Endothelial cell of umbilical vein (primary cell): Measurements from ENCODE around the gene PANX3. TPM values are rescaled to one million over a fixed set of nuclear protein-coding genes. Genes with fewer than 3 reads are reported as not detected.

Source experiments
- BruUV-seq: library from RNA; stranded (reverse); fragments of 400-500 nt; replicated peaks from 2 replicates; lab custom pipeline; 2021; lab: Mats Ljungman, UMichigan
- CTCF ChIA-PET: fragments of 300-600, 350-600 bp; sonication (Branson Sonifier 250); formaldehyde crosslinking; loops from one replicate; lab custom pipeline; 2021; ENCODE audit warnings: antibody characterized with exemption, inconsistent platforms; lab: Charles Lee
- POLR2A ChIA-PET: fragments of 300-600, 350-600 bp; sonication (Branson Sonifier 250); formaldehyde crosslinking; loops from one replicate; lab custom pipeline; 2021; ENCODE audit warnings: antibody characterized with exemption, inconsistent platforms; lab: Charles Lee
- DNase-seq: peaks from one replicate; pipeline ENCODE4 v3.0.0-alpha.2; 2011; ENCODE audit warnings: low read depth, low spot score
- FAIRE-seq: peaks from 2 replicates; lab custom pipeline; 2011; peaks lifted over from hg19 to GRCh38; lab: Jason Lieb, UNC
- H2AFZ ChIP-seq: 2 replicates; pipeline ENCODE4 v1.6.0; 2012; ENCODE audit warnings: low read depth, low read length, control low read depth, inconsistent platforms
- H3K27ac ChIP-seq: 2 replicates; pipeline ENCODE4 v1.5.1; 2011; ENCODE audit warnings: low read depth, mild to moderate bottlenecking, control low read depth, low read length, moderate library complexity; ENCODE audit not compliant: insufficient read depth
- H3K27me3 ChIP-seq, 2 experiments: 2 replicates each; pipeline versions ENCODE4 v1.6.0 to v1.6.1; 2011; ENCODE audit warnings: low read length in 2 of 2, mixed read lengths in 1 of 2; ENCODE audit not compliant: control insufficient read depth in 2 of 2, insufficient read depth in 2 of 2
- H3K36me3 ChIP-seq, 2 experiments: 2 replicates in 1 of 2; 3 replicates in 1 of 2; pipeline ENCODE4 v1.5.1; 2011; ENCODE audit warnings: low read length in 2 of 2, mild to moderate bottlenecking in 1 of 2, moderate library complexity in 1 of 2; ENCODE audit not compliant: control insufficient read depth in 2 of 2, insufficient read depth in 2 of 2; ENCODE audit errors: extremely low read depth in 1 of 2
- H3K4me1 ChIP-seq: 3 replicates; pipeline ENCODE4 v1.5.1; 2011; ENCODE audit warnings: mild to moderate bottlenecking, low read length; ENCODE audit not compliant: control insufficient read depth, insufficient read depth; ENCODE audit errors: extremely low read depth
- H3K4me2 ChIP-seq: 2 replicates; pipeline ENCODE4 v1.6.1; 2011; ENCODE audit warnings: low read length, control low read depth, mixed read lengths; ENCODE audit not compliant: insufficient read depth
- H3K4me3 ChIP-seq, 3 experiments: fragments of 200-600 bp in 1 of 3; sonication (generic), shearing (Covaris generic) in 1 of 3; replicated peaks in 1 of 3; 2 replicates each; pipeline ENCODE4 v1.5.1; 2011 to 2016; ENCODE audit warnings: control low read depth in 3 of 3, low read length in 3 of 3, mild to moderate bottlenecking in 2 of 3, inconsistent platforms in 1 of 3, low read depth in 1 of 3, moderate library complexity in 1 of 3; ENCODE audit not compliant: insufficient read depth in 1 of 3
- H3K79me2 ChIP-seq: 2 replicates; pipeline ENCODE4 v1.6.0; 2012; ENCODE audit warnings: low read length, inconsistent platforms; ENCODE audit not compliant: control insufficient read depth, insufficient read depth
- H3K9ac ChIP-seq: replicated peaks from 2 replicates; pipeline ENCODE3; 2011; ENCODE audit warnings: low read length, control low read depth; ENCODE audit not compliant: insufficient read depth; ENCODE audit errors: extremely low read depth
- H3K9me1 ChIP-seq: replicated peaks from 3 replicates; pipeline ENCODE4 v1.6.0; 2011; ENCODE audit warnings: mild to moderate bottlenecking, low read length; ENCODE audit not compliant: control insufficient read depth, insufficient read depth; ENCODE audit errors: extremely low read depth
- H3K9me3 ChIP-seq: replicated peaks from 2 replicates; pipeline ENCODE4 v1.5.1; 2012; ENCODE audit warnings: low read length, inconsistent platforms; ENCODE audit not compliant: control insufficient read depth, insufficient read depth
- H4K20me1 ChIP-seq: replicated peaks from 2 replicates; pipeline ENCODE3; 2011; ENCODE audit warnings: mild to moderate bottlenecking, low read length; ENCODE audit not compliant: control insufficient read depth, insufficient read depth; ENCODE audit errors: extremely low read depth
- CTCF ChIP-seq, 2 donors: IDR thresholded peaks; 1 replicate in 1 of 2; 2 replicates in 1 of 2; pipeline ENCODE4 v1.5.1; 2011; ENCODE audit warnings: low read length in 2 of 2, mild to moderate bottlenecking in 2 of 2, moderate library complexity in 2 of 2, control low read depth in 1 of 2, inconsistent platforms in 1 of 2, low read depth in 1 of 2; ENCODE audit not compliant: insufficient read depth in 1 of 2; ENCODE audit errors: extremely low read depth in 1 of 2
- EZH2 ChIP-seq: IDR thresholded peaks from 2 replicates; pipeline ENCODE4 v1.6.1; 2012; ENCODE audit warnings: borderline replicate concordance, low read depth, mild to moderate bottlenecking, moderate library complexity, low read length, inconsistent platforms; ENCODE audit not compliant: severe bottlenecking
- FOS ChIP-seq: IDR thresholded peaks from 2 replicates; pipeline ENCODE4 v1.6.1; 2011; ENCODE audit warnings: mild to moderate bottlenecking, low read length, moderate library complexity, borderline replicate concordance; ENCODE audit not compliant: insufficient read depth
- GATA2 ChIP-seq: IDR thresholded peaks from 2 replicates; pipeline ENCODE4 v1.7.0; 2011; ENCODE audit warnings: low read depth, mild to moderate bottlenecking, moderate library complexity, mixed read lengths, low read length; ENCODE audit not compliant: insufficient read length, insufficient read depth
- JUN ChIP-seq: IDR thresholded peaks from 2 replicates; pipeline ENCODE4 v1.6.1; 2011; ENCODE audit warnings: borderline replicate concordance, low read depth; ENCODE audit not compliant: insufficient read length, insufficient read depth
- MAX ChIP-seq: IDR thresholded peaks from 2 replicates; pipeline ENCODE4 v1.6.1; 2011; ENCODE audit not compliant: insufficient read depth, insufficient read length
- MYC ChIP-seq: IDR thresholded peaks from one replicate; pipeline ENCODE4 v1.6.1; 2011; ENCODE audit warnings: mild to moderate bottlenecking, low read depth, low read length
- POLR2A ChIP-seq: IDR thresholded peaks from 2 replicates; pipeline ENCODE4 v1.6.1; 2012; ENCODE audit warnings: low read depth, mild to moderate bottlenecking, control low read depth, low read length
- POLR2AphosphoS5 ChIP-seq: IDR thresholded peaks from 2 replicates; pipeline ENCODE4 v1.6.1; 2012; ENCODE audit warnings: low read depth, mild to moderate bottlenecking, control low read depth, low read length, moderate library complexity; ENCODE audit not compliant: insufficient read depth
- dilution Hi-C: fragments of 300-500 bp; cut with MboI; formaldehyde crosslinking; loops from one replicate; pipeline ENCODE4 v1.15.0; 2019; ENCODE audit warnings: low sequenced_read_pairs; ENCODE audit not compliant: extremely low pct_ligation_motif_present
- intact Hi-C: fragments of 100-400 bp; cut with micrococcal nuclease; formaldehyde crosslinking; loops from one replicate; pipeline ENCODE4 v1.10.0; 2022
- polyA plus RNA-seq, 4 experiments: library from polyadenylated mRNA; depleted of rRNA in 3 of 4; stranded (reverse) in 3 of 4; unstranded in 1 of 4; fragments of >200 nt; gene quantifications; 2 replicates each; pipeline versions ENCODE4 v1.2.1 to v1.2.3, GENCODE V29; 2011 to 2012; ENCODE audit warnings: missing spikeins in 1 of 4
- total RNA-seq: library from RNA; stranded (reverse); gene quantifications from 2 replicates; pipeline ENCODE4 v1.2.3, GENCODE V29; 2021

PANX3 gene
- total and polyA plus RNA-seq, 2 donors (not counting 3 experiments of a cell fraction or from before 2014, with no cell fraction given) = not detected

- H3K36me3 ChIP-seq = peaks cover 5 to 7% of the 10 kb centered on the region in 2 experiments
- H3K9me3 ChIP-seq = no peaks in the 10 kb centered on the region
- BruUV-seq = no TSS peak
Observed at GRCh38 chr11:124639186-124639585, 28.0 kb downstream of the PANX3 start.

GRCh38 chr11:124640666-124641065 lies 29.4 kb downstream of the PANX3 start:
- dilution Hi-C loops (no loop called here), intact Hi-C loops (no loop called here)
- TF ChIP-seq EZH2 = no peak
- no peak for TF ChIP-seq MYC
- TF ChIP-seq CTCF (IDR thresholded peaks at IDR 0.05; ENCODE audit: extremely low read depth in 1 of 2, insufficient read depth in 1 of 2, low read depth in 1 of 2, low read length in 2 of 2) = no peak
- no peak for TF ChIP-seq MAX
- no peak for TF ChIP-seq GATA2
- no peak for TF ChIP-seq FOS
- no peak for TF ChIP-seq POLR2A
- TF ChIP-seq POLR2AphosphoS5 = no peak
- TF ChIP-seq JUN = no peak
- no peaks in the 10 kb centered on the region for H4K20me1 ChIP-seq
- no peak overlapping the region for H3K4me3 ChIP-seq
- no peaks in the 10 kb centered on the region for H3K9me3 ChIP-seq
- H3K27me3 ChIP-seq = no peaks in the 10 kb centered on the region
- H3K4me1 ChIP-seq = peaks cover 18% of the 10 kb centered on the region
- no peak overlapping the region for H2AFZ ChIP-seq
- no peaks in the 10 kb centered on the region for H3K9me1 ChIP-seq
- H3K27ac ChIP-seq = no peak overlapping the region
- no peaks in the 10 kb centered on the region for H3K79me2 ChIP-seq
- no peak overlapping the region for H3K9ac ChIP-seq
- no peak for FAIRE-seq
- POLR2A ChIA-PET = no interaction called here
- CTCF ChIA-PET = interaction anchor here (1.2 to 6.5 kb wide), 3 partner anchors 28 to 226 kb away, joined by 3 to 86 read pairs (median 22); partner anchors contain the start of gene ROBO3
- peaks cover 3 to 5% of the 10 kb centered on the region in 2 experiments for H3K36me3 ChIP-seq
- no TSS peak for BruUV-seq
- no peak for DNase-seq
- H3K4me2 ChIP-seq = no peak overlapping the region

More at GRCh38 chr11:124639186-124639585, 28.0 kb downstream of the PANX3 start:
- no peaks in the 10 kb centered on the region for H3K9me1 ChIP-seq
- H4K20me1 ChIP-seq = no peaks in the 10 kb centered on the region
- H3K79me2 ChIP-seq = no peaks in the 10 kb centered on the region
- no peak overlapping the region for H3K27ac ChIP-seq
- no peak overlapping the region for H2AFZ ChIP-seq
- CTCF ChIA-PET = interaction anchor here (0.8 to 3.7 kb wide), 5 partner anchors 10 to 237 kb away, joined by 3 to 22 read pairs (median 4); partner anchors contain the start of gene ROBO3
- no peak overlapping the region for H3K9ac ChIP-seq
- dilution Hi-C loops (no loop called here), intact Hi-C loops (no loop called here)
- peaks cover 11% of the 10 kb centered on the region for H3K4me1 ChIP-seq
- no peak overlapping the region for H3K4me2 ChIP-seq
- TF ChIP-seq JUN (no peak), GATA2 (no peak), EZH2 (no peak), POLR2A (no peak), MYC (no peak)
- no peaks in the 10 kb centered on the region for H3K27me3 ChIP-seq
- DNase-seq = no peak
- POLR2A ChIA-PET = no interaction called here
- H3K4me3 ChIP-seq = no peak overlapping the region
- no peak for FAIRE-seq
